Measurements from ENCODE around the gene INPP5E.
A peak's percentile ranks its signal among the peaks of the same experiment; 100 is the strongest.

INPP5E gene

DNA sequence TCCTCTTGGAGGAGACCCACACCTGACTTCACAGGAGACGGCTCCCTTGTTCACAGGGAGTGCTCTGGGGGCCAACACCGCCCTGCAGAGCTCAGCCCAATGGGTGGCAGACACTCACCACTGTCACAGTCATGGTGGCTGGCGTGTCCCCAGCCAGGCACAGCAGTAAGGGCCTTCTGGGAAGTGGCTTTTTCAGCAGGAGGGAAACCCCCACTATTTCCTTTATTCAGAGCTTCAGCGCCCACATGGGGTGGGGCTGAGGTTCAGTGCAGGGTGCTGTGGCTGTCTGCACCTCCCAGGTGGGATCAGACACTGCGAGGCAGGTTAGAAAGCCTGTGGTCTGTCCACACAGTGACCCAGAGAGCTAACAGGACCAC is 36.1 kb downstream of the INPP5E start:
- DNase-seq (ENCODE audit: low spot score) = no peak

DNA sequence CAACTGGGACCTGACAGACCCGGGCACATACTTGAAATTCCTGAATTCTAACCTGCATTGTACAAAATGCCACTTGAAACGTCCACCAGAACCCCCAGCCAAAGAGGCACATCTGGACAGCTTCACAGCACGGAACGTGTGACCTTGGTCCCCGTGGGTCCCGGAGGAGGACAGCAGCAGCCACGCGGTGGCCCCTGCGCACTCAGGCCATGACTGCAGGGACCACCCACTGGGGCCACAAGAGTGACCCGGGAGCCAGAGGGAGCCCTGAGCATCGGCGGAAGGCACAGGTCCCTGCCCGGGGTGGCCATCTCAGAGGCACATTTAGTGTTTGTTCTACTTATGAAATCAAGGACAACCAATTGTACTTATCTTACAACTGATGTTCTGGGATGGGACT is 37.6 kb downstream of the INPP5E start:
- no peak for DNase-seq (ENCODE audit: low spot score)

DNA sequence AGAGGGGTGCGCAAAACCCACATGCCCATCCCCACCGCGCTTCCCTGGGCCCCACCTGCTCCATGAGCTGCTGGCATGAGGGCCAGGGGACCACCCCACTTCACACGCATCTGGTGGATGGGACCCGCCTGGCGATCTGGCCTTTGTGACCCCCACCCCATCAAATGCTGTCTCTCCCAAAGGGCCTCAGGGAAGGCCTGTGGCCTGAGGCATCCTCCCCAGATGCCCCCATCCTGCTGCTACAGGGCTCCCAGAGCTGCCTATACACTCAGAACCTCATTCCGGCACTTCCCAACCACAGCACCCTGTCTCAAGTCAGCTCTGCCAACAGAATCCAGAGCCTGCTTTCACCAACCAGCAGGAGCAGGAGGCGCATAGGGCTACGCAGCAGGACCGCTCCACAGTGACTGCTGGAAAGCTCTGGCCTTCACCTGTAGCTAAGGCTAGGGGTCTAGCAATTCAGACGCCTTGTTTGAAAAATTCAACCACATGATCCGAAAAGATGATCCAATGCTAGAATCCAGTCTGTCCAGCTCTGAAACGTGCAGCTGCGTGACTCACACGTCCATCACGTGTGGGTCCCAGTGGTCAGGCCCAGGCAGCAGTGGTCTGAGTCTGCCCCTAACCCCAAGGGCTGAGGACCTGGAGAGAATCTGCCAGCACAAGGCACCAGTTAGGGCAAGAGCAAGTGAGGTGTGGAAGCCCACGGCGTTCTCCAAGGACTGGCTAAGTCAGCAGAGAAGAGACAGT is 38.3 kb downstream of the INPP5E start:
- no peak for DNase-seq (ENCODE audit: low spot score)

DNA sequence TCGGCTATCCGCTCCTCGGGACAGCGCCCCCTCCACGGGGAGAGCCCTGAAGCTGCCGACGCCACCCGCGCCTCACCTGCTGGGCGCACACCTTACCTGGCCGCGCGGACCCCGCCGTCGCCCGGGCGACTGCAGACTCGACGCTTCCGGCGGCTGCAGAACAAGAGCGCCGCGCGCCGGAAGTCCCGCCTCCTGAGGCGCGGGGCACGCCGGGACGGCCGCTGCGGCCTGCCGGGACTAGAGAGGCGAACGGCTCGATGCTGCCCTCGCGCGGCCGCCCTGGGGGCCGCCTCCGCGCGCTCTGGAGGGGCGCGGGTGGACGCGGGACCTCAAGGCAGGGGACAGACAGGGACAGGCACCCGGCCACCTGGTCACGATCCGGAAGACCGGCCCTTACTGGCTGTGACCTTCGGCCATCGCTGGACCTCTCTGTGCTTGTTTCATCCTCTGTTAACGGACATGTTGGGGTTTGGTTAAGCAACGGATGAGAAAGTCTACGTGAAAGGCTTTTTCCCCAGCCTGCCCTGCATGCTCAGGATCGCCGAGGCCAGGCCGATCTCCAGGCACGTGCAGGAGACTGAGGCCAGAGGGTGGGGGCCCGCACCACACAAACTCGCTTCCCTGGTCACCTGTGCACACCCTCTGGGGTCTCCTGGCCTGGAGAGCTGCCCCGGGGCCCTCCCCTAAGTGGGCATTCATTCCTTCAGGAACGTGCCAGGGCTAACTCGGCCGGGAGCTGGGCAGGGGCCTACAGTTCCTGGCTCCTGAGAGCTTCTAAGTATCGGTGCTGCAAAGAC is 39.4 kb downstream of the INPP5E start, which contains the start of gene SNAPC4:
Gene SNAPC4, minus strand, starts transcription at position 133 of the 797 bp plus-strand sequence. CDS start 1,742 bp downstream, outside the sequence.
- DNase-seq (ENCODE audit: low spot score) = peak; percentile 78

DNA sequence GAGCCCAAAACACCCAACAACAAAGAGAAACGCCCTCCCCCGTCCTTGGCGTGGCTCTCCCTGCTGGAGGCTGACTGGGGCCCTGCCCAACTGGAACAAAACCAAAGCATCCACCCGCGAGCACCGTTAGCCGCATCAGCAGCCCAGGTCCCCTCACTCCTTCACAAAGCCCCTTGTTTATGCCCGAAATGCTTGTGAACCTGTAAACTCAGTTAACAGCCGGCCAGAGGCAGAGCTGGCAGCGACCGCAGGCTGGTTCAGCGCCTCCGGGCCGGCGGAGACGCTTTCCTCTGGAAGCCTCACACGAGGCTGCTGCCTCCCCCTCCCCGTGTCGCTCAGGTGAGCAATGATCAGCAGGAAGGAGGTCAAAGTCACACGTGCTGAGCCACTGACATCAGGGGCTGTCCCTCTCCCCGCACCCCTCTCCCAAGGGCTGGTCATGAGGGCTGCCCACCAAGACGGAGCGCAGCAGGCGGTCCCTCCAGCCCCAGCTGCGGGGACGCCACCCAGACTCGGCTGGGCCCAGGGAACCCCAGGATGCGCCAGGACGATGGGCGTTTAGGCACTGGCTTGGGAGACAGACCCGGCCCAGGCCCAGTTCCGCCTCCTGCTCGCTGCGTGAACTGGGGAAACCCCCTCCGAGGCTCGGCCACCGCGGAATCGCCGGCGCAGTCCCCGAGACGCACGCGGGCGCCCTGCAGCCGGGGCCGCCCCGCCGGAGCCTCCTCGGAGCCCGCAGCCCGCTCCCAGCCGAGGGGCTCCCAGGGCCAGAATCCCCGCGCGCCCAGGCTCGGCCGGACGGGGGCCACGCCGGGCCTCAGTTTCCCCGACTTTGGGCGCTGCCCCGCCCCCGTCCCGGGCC is 40.2 kb downstream of the INPP5E start:
- no peak for DNase-seq (ENCODE audit: low spot score)

DNA sequence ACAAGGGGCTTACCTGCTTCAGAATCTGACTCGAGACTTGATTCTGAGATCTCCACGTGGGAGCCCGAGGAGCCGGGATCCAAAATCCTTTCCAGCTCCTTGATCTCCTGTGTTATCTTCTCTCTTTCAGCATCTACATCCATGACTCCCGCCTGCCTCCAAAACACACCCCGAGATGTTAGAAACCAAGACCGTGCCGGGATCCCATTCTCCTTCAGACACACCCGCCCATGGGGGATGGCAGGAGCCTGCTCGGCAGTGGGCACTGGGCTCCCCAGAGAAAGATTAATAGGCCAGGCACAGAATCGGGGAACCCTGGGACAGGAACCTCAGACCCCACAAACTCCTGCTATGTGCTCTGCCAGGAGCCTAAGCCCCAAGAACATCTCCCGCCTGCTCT is 41.4 kb downstream of the INPP5E start:
- no peak for DNase-seq (ENCODE audit: low spot score)

DNA sequence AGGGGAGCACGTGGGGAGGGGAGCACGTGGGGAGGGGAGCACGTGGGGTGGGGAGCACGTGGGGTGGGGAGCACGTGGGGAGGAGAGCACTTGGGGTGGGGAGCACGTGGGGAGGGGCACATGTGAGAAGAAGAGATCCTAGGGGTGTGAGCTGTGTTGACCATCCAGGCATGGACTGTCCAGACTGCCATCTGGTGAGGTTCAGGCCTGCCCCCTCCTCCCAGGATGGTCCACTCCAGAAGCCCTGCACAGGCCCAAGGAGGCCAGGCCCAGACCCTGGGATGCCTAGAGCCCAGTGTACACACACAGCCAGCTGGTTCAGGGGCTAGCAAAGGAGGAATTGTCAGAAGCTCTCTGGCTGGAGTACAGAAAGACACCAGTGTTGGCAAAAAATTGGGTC is 42.0 kb downstream of the INPP5E start:
- DNase-seq (ENCODE audit: low spot score) = no peak

DNA sequence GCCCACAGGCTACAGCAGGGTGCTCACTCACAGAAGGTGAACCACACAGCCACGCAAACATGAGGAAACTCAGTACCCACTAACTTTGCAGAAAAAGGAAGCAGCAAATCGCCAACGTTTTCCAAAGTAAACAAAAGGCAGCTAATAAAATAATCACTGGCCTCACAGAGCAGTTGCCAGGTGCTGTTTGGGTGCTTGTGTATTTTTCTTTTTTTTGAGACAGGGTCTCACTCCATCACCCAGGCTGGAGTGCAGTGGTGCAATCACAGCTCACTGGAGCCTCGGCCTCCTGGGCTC is 43.5 kb downstream of the INPP5E start:
- DNase-seq (ENCODE audit: low spot score) = no peak

DNA sequence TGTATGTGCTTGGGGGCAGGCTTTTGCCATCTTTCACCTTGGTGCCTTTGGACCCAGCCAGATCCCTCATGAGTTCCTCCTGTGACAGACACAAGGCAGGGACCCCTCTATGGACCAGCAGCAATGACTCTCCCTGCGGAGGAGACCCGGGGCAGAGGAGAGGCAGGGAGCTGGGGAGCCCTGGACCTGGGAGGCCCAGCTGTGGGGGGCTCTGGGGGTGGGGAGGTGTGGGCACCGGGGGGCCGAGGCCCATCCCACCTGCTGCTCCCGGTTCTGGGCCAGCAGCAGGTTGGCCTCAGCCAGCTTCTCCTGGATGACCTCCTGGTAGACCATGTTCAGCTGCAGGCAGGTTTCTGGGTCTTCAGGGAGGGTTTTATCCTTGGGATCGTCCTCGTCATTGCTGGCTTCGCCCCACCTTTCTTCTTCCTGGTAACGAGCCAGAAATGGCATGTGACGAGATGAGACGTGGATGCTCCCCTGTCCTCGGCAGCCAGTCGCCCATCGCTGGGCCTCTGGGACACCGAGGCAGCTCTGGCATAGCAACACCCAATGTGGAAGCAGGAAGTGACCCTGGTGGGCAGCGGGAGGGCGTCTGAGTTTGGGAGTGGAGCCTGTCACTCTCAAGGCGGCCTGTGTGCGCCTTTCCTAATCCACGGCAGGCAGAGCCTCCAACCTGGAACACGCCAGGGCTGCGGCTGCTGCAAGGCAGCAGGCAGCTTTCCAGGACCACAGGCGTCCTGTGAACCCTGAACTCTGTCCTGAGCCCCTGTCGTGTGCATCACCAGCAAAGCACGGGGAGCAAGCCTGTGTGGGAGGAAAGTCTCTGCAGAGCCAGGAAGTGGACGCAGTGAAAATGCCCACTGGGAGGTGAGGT is 44.1 kb downstream of the INPP5E start:
- no peak for DNase-seq (ENCODE audit: low spot score)

DNA sequence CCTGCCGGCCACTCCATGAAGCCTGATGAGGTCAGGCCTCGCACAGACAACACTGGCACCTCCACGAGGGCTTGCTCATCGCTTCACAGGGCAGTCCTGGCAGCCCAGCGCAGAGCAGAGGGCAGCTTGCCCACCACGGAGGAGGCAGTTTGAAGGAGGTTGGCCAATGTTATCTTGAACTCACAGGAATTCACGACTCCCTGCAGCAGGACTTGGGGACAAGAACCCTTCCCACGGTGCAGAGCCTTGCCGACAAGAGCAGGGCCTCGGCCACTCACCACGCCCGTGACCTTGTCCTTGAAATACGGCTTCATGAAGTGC is 44.7 kb downstream of the INPP5E start:
- DNase-seq (ENCODE audit: low spot score) = no peak

DNA sequence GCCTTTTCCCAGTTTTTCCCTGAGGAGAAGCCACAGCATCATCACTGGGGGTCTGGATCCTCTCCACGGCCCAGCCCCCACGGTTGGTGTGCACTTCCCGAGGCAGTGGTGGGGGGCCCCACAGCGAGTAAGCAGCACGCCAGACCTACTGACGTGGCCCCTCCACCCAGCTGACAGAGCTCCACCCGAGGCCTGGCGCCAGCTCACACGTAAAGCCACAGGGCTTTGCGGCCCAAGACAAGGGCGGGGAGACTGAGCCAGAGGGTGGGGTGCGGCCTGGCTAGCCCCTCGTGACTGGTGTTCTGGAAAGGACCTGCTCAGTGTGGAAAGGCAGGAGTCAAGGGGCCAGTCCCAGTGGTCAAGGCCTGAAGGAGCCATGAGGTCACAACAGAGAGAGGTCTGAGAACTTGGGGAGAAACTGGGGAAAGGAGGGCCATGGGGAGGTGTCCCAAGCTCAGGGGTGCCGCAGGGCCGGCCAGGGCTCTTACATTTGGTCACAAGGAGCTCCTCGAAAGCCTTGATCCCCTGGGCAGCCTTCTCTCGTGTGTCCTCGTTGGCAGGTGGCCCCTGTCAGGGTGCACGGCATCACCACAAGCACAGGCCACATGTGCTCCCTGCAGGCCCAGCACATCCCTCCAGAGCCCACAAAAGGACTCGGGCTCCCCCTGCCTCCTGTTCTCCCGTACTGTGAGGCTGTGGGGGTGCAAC is 45.2 kb downstream of the INPP5E start:
- DNase-seq (ENCODE audit: low spot score) = no peak

DNA sequence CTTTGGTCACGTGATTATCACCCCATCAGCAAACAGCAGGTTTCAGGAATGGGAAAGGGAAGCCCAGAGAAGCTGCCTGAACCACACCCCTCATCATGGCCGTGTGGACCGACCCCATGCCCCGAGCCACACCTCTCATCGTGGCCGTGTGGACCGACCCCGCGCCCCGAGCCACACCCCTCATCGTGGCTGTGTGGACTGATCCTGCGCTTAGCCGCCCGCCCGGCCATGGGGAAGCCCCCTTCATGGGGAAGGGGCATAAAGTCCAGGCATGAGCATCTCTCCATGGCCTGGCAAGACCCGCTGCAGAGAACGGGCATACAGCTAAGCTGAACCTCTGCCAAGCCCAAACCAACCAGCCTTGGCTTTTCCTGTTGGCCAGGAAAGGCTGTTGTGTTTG is 46.1 kb downstream of the INPP5E start:
- DNase-seq (ENCODE audit: low spot score) = no peak

DNA sequence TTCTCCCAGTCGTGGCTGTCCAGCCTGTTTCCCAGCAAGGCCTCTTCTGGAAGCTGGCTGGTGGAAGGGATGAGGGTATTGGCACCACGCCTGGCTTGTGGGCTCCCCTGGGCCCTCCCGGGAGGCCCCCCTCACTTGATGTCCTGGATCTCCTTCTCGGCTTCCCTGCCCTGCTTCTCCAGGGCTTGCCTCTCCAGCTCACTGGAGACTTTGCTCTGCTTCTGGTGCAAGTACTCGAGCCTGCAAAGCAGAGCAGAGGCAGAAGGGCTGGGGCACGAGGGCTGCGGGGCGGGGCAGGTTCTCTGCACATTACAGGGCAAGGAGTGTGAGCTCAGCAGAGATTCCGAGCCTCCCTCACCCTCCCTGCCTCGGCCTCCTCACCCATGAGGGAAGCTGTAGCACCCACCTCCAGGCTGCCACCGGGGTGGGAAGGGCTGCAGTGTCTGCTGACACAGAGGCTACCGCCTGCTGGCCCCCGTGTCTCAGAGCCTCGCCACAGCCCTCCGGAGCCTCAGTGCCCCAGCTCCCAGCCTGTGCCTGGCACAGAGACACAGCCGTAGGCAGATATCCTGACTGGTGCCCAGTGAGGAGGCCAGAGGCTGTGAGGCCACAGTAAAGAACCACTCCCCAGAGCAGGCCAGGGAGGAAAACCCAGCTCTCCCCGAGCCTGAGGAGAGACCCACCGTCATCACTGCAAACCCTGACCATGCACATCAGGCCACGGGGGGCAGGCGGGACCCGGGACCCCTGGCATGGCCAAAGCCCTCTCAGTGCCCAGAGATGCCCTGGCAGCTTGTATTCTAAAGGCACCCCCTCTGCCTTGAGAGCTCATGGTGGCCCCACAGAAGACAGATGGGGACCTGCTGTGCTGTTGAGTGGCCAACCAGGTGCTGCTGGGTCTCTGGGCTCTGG is 46.9 kb downstream of the INPP5E start:
- no peak for DNase-seq (ENCODE audit: low spot score)

DNA sequence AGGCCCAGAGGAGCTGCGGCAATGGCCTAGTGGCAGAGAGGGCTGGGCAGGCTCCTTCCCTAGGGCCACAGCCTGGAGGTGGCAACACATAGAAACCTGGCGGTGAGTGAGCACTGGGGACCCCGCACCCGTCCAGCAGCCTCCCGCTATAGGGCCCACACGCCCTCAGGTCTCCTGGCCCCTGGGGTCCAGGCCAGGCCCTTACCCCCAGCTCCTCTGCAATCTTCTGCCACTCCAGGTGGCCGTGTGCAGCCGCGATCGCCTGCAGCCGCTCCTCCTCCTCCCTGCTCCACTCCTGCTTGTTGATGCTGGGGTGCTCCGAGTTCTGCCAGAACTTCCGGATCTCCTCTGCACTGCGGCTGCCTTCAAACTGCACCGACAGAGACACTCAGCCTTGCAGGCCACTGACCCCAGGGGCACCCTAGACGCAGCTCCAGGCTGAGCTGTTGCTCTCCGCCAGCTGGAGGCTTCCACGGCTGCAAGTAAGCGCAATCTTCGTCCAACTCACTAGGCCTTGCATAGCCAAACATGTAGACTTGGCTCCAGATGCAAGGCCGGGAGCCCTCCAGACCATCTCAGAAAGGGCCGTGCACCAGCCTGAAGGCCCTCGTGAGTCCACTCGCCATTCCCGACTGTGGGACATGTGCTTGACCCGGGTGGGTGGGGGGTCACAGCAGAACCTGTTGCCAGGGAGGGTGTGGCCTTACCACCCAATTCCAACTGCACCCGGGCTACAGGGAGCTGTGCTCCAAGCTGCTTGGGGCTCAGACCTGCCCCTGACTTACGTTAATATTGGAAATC is 47.7 kb downstream of the INPP5E start:
- no peak for DNase-seq (ENCODE audit: low spot score)

DNA sequence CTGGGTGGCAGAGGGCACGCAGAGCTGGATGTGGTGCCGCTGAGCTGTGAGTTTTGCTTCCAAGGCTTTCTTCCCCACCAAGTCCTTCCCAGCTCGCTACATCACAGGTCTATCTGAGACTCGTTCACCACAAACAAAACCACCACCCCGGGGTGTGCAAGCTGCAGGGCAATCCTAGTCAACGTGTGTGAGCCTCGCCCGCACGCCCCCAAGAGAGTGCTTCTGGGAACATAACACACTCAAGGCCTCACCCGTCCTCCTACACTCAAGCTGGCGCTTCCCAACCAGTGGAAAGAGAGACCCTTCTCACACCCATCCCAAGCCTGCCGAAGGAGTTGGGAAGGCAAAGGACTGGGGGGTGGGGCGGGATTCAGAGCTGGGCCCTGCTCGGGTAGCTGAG is 50.2 kb downstream of the INPP5E start:
- no peak for DNase-seq (ENCODE audit: low spot score)

DNA sequence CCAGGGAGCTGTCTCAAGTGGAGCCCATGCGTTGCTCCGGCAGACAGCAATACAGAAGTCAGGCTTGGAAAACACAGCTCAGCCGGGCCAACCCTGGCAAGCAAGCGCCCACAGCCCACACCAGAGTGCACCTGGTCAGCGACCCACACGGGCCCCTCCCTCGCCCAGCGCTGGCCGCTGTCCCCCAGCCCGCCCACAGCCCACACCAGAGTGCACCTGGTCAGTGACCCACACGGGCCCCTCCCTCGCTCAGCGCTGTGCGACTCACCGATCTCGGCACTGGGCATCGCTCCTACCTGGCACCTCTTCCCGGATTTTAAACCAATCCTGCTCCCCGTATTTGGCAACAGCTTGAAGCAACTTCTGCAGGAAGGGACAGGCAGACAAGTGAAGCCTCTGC is 52.4 kb downstream of the INPP5E start:
- DNase-seq (ENCODE audit: low spot score) = no peak

DNA sequence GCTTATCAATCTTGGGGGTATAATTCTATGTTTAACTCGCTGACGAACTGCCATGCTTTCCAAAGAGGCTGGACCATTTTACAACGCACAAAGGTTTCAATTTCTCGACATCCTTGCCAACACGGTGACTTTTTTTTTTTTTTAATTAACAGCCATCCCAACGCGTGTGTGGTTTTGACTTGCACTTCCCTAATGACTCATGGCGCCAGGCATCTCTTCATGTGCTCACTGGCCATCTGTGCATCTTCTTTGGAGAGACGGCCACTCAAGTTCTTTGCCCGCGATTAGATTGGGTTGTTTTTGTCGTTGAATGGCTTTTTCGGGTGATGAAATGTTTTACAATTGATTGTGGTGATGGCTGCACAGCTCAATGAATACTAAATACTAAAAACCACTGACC is 53.6 kb downstream of the INPP5E start:
- no peak for DNase-seq (ENCODE audit: low spot score)

DNA sequence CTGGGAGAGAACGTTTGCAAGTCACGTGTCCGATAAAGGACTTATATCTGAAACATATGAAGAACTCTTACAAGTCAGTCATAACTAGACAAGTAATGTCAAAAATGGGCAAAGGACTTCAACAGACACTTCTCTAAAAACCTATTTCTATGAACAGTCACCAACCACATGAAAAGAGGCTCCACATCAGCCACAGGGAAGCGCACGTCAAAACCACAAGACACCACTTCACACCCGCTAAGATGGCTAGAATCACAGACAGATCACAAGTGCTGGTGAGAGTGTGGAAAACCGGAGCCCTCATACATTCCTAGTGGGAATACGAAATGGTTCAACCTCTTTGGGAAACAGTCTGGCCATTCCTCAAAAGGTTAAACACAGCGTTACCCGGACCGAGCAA is 54.6 kb downstream of the INPP5E start:
- no peak for DNase-seq (ENCODE audit: low spot score)

DNA sequence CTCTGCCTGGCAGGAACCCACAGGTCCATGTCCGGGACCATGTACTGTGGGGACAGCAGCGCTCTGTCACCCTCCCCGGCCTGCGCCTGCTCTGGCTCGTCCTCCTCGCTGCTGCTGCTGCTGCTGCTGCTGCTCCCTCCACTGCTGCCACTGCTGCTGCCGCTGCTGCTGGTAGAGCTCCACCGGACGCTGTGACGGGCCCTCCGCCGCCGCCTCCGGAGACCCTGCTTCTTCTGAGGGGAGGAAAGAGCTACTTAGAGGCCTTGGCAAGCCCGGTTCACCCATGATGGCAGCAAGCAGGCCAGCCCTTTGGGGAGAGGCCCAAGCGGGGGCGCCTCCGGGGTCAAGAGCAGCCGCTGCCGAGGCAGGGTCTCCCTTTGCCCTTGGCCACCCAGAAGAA is 56.2 kb downstream of the INPP5E start:
- no peak for DNase-seq (ENCODE audit: low spot score)

All from cerebellar cortex (tissue), 1 donor.